ENCODE results near the gene PBX1.

PBX1 gene

DNA sequence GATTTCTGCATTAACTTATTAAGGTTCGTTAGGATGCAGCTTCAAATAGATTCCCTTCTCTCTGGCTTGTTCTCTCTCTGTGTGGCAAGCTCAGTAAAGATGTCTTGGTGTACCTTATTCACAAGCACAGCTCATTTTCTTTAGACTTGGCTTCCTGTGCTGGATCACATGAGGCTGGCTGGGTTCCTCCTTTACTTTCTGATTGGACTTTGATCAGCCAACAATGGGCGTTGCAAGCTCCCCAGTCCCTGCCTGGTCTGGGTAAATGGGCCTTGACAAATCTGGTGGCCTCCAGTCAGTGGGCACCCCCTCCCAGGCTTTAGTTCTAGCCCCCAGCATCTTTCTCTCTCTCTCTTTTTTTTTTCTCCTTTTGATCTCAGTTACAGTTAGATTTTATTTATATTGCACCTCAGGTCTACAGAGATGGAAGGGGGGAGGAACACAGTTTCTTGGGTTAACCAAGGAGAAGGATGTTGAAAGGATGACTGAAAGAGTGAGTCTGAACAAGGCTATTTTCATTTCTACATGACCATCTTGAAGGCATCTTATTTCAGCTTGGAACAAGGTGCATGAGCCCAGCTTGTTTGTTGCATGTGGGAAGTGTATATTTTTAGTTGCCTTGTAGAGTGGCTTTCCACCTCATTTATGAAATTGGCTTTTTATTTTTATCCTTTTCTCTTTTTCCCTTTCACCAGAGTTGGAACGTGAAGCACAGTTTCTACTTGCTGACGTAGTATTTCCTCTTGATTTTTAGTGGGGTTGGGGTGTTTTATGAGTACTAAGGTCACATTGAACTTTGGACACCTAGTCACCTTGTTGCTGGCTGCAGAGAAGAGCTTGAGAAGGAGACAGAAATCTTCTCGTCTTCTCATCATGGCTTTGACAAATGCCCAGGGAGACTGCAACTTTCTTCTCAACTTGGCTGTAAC lies 77.1 kb downstream of the PBX1 start:
- Histone ChIP-seq H3K9ac (ENCODE audit: low read depth, low read length) (no peak overlapping the region), H3K27ac (ENCODE audit: low read length) (no peak overlapping the region), H3K27me3 (ENCODE audit: insufficient read depth, low read length, poor library complexity) (no peaks in the 10 kb centered on the region), H3K79me2 (ENCODE audit: insufficient read depth, low read length) (no peaks in the 10 kb centered on the region), H3K9me3 (ENCODE audit: insufficient read depth, low read length, severe bottlenecking) (no peaks in the 10 kb centered on the region), H4K20me1 (ENCODE audit: insufficient read depth, low read length) (no peaks in the 10 kb centered on the region), H3K4me1 (ENCODE audit: insufficient read depth, low read length) (no peaks in the 10 kb centered on the region), H3K4me3 (ENCODE audit: low read depth in 1 of 2, low read length in 2 of 2) (no peak overlapping the region), H3K4me2 (ENCODE audit: insufficient read depth, low read length) (no peak overlapping the region), H2AFZ (ENCODE audit: low read depth, low read length) (no peak overlapping the region), H3K36me3 (ENCODE audit: insufficient read depth, low read length) (no peaks in the 10 kb centered on the region)
- TF ChIP-seq EZH2 (IDR thresholded peaks at IDR 0.05; ENCODE audit: borderline replicate concordance, low read depth, low read length, severe bottlenecking), result no peak
- TF ChIP-seq, protein P1, sequence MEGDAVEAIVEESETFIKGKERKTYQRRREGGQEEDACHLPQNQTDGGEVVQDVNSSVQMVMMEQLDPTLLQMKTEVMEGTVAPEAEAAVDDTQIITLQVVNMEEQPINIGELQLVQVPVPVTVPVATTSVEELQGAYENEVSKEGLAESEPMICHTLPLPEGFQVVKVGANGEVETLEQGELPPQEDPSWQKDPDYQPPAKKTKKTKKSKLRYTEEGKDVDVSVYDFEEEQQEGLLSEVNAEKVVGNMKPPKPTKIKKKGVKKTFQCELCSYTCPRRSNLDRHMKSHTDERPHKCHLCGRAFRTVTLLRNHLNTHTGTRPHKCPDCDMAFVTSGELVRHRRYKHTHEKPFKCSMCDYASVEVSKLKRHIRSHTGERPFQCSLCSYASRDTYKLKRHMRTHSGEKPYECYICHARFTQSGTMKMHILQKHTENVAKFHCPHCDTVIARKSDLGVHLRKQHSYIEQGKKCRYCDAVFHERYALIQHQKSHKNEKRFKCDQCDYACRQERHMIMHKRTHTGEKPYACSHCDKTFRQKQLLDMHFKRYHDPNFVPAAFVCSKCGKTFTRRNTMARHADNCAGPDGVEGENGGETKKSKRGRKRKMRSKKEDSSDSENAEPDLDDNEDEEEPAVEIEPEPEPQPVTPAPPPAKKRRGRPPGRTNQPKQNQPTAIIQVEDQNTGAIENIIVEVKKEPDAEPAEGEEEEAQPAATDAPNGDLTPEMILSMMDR (IDR thresholded peaks at IDR 0.05; ENCODE audit: borderline replicate concordance, extremely low read depth, low read length, poor library complexity, severe bottlenecking), result no peak
- ATAC-seq (ENCODE audit: insufficient read depth, low read depth) (no peak), DNase-seq (no peak)

DNA sequence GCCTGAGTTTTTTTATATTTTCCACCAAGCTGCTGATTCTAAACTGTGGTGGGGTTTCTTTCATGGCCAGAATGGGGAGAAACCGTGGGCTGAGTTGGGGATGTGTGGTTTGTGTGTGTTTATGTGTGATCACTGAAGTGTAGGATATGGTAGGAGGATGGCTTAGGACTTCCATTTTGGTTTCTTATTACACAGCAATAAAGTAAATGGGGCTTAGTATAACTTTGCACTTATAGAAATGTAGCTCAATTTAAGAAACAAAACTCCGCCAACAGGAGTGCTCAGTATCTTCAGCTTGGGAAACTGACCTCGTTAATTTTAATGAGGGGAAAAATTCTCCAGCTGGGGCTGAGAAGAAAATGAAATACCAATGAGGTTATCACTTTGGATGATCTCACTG lies 77.8 kb downstream of the PBX1 start:
- Histone ChIP-seq H3K79me2 (ENCODE audit: insufficient read depth, low read length) (no peaks in the 10 kb centered on the region), H2AFZ (ENCODE audit: low read depth, low read length) (no peak overlapping the region), H3K9me3 (ENCODE audit: insufficient read depth, low read length, severe bottlenecking) (no peaks in the 10 kb centered on the region), H4K20me1 (ENCODE audit: insufficient read depth, low read length) (no peaks in the 10 kb centered on the region), H3K4me3 (ENCODE audit: low read depth in 1 of 2, low read length in 2 of 2) (no peak overlapping the region), H3K4me2 (ENCODE audit: insufficient read depth, low read length) (no peak overlapping the region), H3K9ac (ENCODE audit: low read depth, low read length) (no peak overlapping the region), H3K27me3 (ENCODE audit: insufficient read depth, low read length, poor library complexity) (peaks cover 3% of the 10 kb centered on the region), H3K36me3 (ENCODE audit: insufficient read depth, low read length) (no peaks in the 10 kb centered on the region), H3K4me1 (ENCODE audit: insufficient read depth, low read length) (no peaks in the 10 kb centered on the region), H3K27ac (ENCODE audit: low read length) (no peak overlapping the region)
- ATAC-seq (ENCODE audit: insufficient read depth, low read depth) (no peak), DNase-seq (no peak)
- TF ChIP-seq, protein P1 (IDR thresholded peaks at IDR 0.05; ENCODE audit: borderline replicate concordance, extremely low read depth, low read length, poor library complexity, severe bottlenecking), result no peak
- no peak for TF ChIP-seq EZH2 (IDR thresholded peaks at IDR 0.05; ENCODE audit: borderline replicate concordance, low read depth, low read length, severe bottlenecking)

DNA sequence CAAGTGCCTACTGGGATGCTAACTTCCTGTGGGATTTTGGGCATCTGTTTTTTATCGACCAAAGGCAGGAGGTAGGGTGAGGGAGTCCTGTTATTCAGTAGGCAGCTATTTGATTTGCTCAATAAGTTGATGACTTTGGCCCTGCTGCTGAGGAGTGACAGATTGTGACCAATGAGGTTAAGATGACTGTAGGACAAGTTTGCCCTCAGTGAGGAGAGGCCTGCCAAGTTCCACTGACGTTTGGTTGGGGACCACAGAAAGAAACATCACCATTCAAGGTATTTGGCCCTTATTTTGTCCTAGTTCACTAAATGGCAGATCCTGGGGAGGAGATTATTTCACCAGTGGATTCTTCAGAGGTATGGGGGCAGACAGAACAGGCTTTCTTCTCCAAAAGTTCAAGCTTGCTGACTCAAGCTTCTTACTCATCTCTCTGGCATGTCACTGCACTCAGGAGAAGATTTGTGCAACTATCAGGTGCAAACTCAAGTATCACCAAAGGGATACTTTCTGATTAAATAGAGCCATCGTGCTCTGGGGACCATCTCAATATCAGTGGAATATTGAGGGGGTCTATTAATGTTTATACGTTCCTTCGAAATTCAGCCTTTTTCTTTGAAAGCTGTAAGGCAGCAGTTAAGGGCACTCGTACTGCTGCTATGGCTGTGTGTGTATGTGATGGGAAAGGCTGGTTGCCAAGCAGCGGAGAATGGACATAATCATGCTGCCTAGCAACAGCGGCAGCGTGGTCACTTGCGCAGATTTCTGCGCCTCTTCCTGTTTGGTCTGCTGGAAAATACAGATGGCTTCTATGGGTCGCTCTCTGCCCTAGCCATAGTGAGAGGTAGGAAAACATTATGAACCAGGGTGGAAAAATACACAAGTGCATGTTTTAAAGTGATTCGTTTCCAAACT lies 78.7 kb downstream of the PBX1 start:
- ATAC-seq (ENCODE audit: insufficient read depth, low read depth), result no peak
- H3K4me2 ChIP-seq (ENCODE audit: insufficient read depth, low read length), result no peak overlapping the region
- H3K9ac ChIP-seq (ENCODE audit: low read depth, low read length), result no peak overlapping the region

More for the DNA sequence above, 78.7 kb downstream of the PBX1 start:
- DNase-seq, result no peak
- peaks cover 3% of the 10 kb centered on the region for H3K27me3 ChIP-seq (ENCODE audit: insufficient read depth, low read length, poor library complexity)
- no peak overlapping the region for H3K27ac ChIP-seq (ENCODE audit: low read length)
- H3K9me3 ChIP-seq (ENCODE audit: insufficient read depth, low read length, severe bottlenecking), result no peaks in the 10 kb centered on the region
- no peak overlapping the region for H3K4me3 ChIP-seq (ENCODE audit: low read depth in 1 of 2, low read length in 2 of 2)
- no peaks in the 10 kb centered on the region for H3K4me1 ChIP-seq (ENCODE audit: insufficient read depth, low read length)
- H3K79me2 ChIP-seq (ENCODE audit: insufficient read depth, low read length), result no peaks in the 10 kb centered on the region
- no peak overlapping the region for H2AFZ ChIP-seq (ENCODE audit: low read depth, low read length)
- H3K36me3 ChIP-seq (ENCODE audit: insufficient read depth, low read length), result no peaks in the 10 kb centered on the region
- H4K20me1 ChIP-seq (ENCODE audit: insufficient read depth, low read length), result no peaks in the 10 kb centered on the region
- TF ChIP-seq, protein P1 (IDR thresholded peaks at IDR 0.05; ENCODE audit: borderline replicate concordance, extremely low read depth, low read length, poor library complexity, severe bottlenecking), result no peak
- no peak for TF ChIP-seq EZH2 (IDR thresholded peaks at IDR 0.05; ENCODE audit: borderline replicate concordance, low read depth, low read length, severe bottlenecking)

Data from DND-41 (cell line).